ENCODE measurements around the gene ERF. TPM values are rescaled to one million over a fixed set of nuclear protein-coding genes. Genes with fewer than 3 reads are reported as not detected.

Gene ERF
- total and polyA plus RNA-seq, 4 donors = 24.2 to 53.6 (median 43.0) TPM

GRCh38 chr19:42234364-42234763, 20.6 kb downstream of the ERF start:
- Histone ChIP-seq H3K27me3 (ENCODE audit: control insufficient read depth in 3 of 3, insufficient read depth in 3 of 3, low read length in 2 of 3) (no peaks in the 10 kb centered on the region), H3K4me3 (no peak overlapping the region), H3K9ac (ENCODE audit: insufficient read depth in 1 of 2, low read length in 2 of 2) (no peak overlapping the region), H3K36me3 (ENCODE audit: control insufficient read depth in 4 of 4, insufficient read depth in 4 of 4, low read length in 4 of 4) (peaks cover 9 to 68% (median 51%) of the 10 kb centered on the region in 4 donors), H3K9me3 (ENCODE audit: control insufficient read depth in 4 of 4, insufficient read depth in 3 of 4, low read length in 3 of 4) (no peaks in the 10 kb centered on the region), H3K27ac (ENCODE audit: low read depth in 1 of 2, low read length in 1 of 2) (no peak overlapping the region), H3K4me1 (ENCODE audit: control insufficient read depth in 5 of 5, insufficient read depth in 5 of 5, low read length in 5 of 5) (no peaks in the 10 kb centered on the region)
- DNase-seq = no peak
- WGBS, 2 donors = 94% methylated on average over 11 of the region's 11 CpGs
- no peak for ATAC-seq (ENCODE audit: insufficient read depth, low FRiP score)
- TF ChIP-seq CTCF (IDR thresholded peaks at IDR 0.05; ENCODE audit: control extremely low read depth, extremely low read depth) = no peak

- Histone ChIP-seq H3K4me1 (ENCODE audit: control insufficient read depth in 5 of 5, insufficient read depth in 5 of 5, low read length in 5 of 5) (no peaks in the 10 kb centered on the region), H3K27me3 (ENCODE audit: control insufficient read depth in 3 of 3, insufficient read depth in 3 of 3, low read length in 2 of 3) (no peaks in the 10 kb centered on the region), H3K36me3 (ENCODE audit: control insufficient read depth in 4 of 4, insufficient read depth in 4 of 4, low read length in 4 of 4) (peaks cover 9 to 69% (median 53%) of the 10 kb centered on the region in 4 donors), H3K27ac (ENCODE audit: low read depth in 1 of 2, low read length in 1 of 2) (no peak overlapping the region), H3K9ac (ENCODE audit: insufficient read depth in 1 of 2, low read length in 2 of 2) (no peak overlapping the region), H3K4me3 (no peak overlapping the region), H3K9me3 (ENCODE audit: control insufficient read depth in 4 of 4, insufficient read depth in 3 of 4, low read length in 3 of 4) (no peaks in the 10 kb centered on the region)
- DNase-seq = no peak
- no peak for TF ChIP-seq CTCF (IDR thresholded peaks at IDR 0.05; ENCODE audit: control extremely low read depth, extremely low read depth)
- WGBS, 2 donors = 91 to 95% methylated on average over 6 of the region's 6 CpGs
- ATAC-seq (ENCODE audit: insufficient read depth, low FRiP score) = no peak
Measured at GRCh38 chr19:42233678-42234292, 21.1 kb downstream of the ERF start.

GRCh38 chr19:42233106-42233505, 21.8 kb downstream of the ERF start:
- ATAC-seq (ENCODE audit: insufficient read depth, low FRiP score) (no peak), DNase-seq (no peak)
- Histone ChIP-seq H3K27me3 (ENCODE audit: control insufficient read depth in 3 of 3, insufficient read depth in 3 of 3, low read length in 2 of 3) (no peaks in the 10 kb centered on the region), H3K9me3 (ENCODE audit: control insufficient read depth in 4 of 4, insufficient read depth in 3 of 4, low read length in 3 of 4) (no peaks in the 10 kb centered on the region), H3K9ac (ENCODE audit: insufficient read depth in 1 of 2, low read length in 2 of 2) (no peak overlapping the region), H3K36me3 (ENCODE audit: control insufficient read depth in 4 of 4, insufficient read depth in 4 of 4, low read length in 4 of 4) (peaks cover 9 to 71% (median 54%) of the 10 kb centered on the region in 4 donors), H3K27ac (ENCODE audit: low read depth in 1 of 2, low read length in 1 of 2) (no peak overlapping the region), H3K4me3 (no peak overlapping the region), H3K4me1 (ENCODE audit: control insufficient read depth in 5 of 5, insufficient read depth in 5 of 5, low read length in 5 of 5) (no peaks in the 10 kb centered on the region)
- WGBS, 2 donors = 81 to 91% methylated on average over 7 of the region's 7 CpGs
- no peak for TF ChIP-seq CTCF (IDR thresholded peaks at IDR 0.05; ENCODE audit: control extremely low read depth, extremely low read depth)

GRCh38 chr19:42232435-42232834, 22.5 kb downstream of the ERF start:
- no peaks in the 10 kb centered on the region for H3K27me3 ChIP-seq (ENCODE audit: control insufficient read depth in 3 of 3, insufficient read depth in 3 of 3, low read length in 2 of 3)
- WGBS, 2 donors = 95 to 96% methylated on average over 10 of the region's 10 CpGs
- H3K27ac ChIP-seq (ENCODE audit: low read depth in 1 of 2, low read length in 1 of 2) = no peak overlapping the region
- H3K4me3 ChIP-seq = no peak overlapping the region
- no peaks in the 10 kb centered on the region for H3K4me1 ChIP-seq (ENCODE audit: control insufficient read depth in 5 of 5, insufficient read depth in 5 of 5, low read length in 5 of 5)
- no peak for DNase-seq
- no peak for TF ChIP-seq CTCF (IDR thresholded peaks at IDR 0.05; ENCODE audit: control extremely low read depth, extremely low read depth)
- no peak overlapping the region for H3K9ac ChIP-seq (ENCODE audit: insufficient read depth in 1 of 2, low read length in 2 of 2)
- H3K9me3 ChIP-seq (ENCODE audit: control insufficient read depth in 4 of 4, insufficient read depth in 3 of 4, low read length in 3 of 4) = no peaks in the 10 kb centered on the region
- no peak for ATAC-seq (ENCODE audit: insufficient read depth, low FRiP score)
- H3K36me3 ChIP-seq (ENCODE audit: control insufficient read depth in 4 of 4, insufficient read depth in 4 of 4, low read length in 4 of 4) = peaks cover 9 to 71% (median 54%) of the 10 kb centered on the region in 4 donors
